B cell (primary cell): Measurements from ENCODE around the gene NACAD. TPM values are rescaled to one million over a fixed set of nuclear protein-coding genes. Genes with fewer than 3 reads are reported as not detected.

Source experiments
- ATAC-seq: fragments of 200-7000 bp; cut with Tn5 transposase; one replicate; pipeline ENCODE4 v1.10.0; 2021; ENCODE audit warnings: low read depth, mild to moderate bottlenecking, moderate number of reproducible peaks, moderate library complexity
- CTCF ChIA-PET: fragments of 350-600 bp; sonication (Branson Sonifier 250); formaldehyde crosslinking; loops from one replicate; lab custom pipeline; 2021; ENCODE audit warnings: antibody characterized with exemption, inconsistent platforms; lab: Charles Lee
- POLR2A ChIA-PET: fragments of 350-600 bp; sonication (Branson Sonifier 250); formaldehyde crosslinking; loops from one replicate; lab custom pipeline; 2021; ENCODE audit warnings: antibody characterized with exemption; lab: Charles Lee
- DNase-seq: peaks from one replicate; pipeline ENCODE4 v3.0.0; 2013
- H2AFZ ChIP-seq: 2 replicates; pipeline ENCODE4 v1.6.1; 2012; ENCODE audit warnings: mild to moderate bottlenecking, low read depth, low read length; ENCODE audit not compliant: insufficient read depth, poor library complexity, severe bottlenecking
- H3K27ac ChIP-seq, 2 donors: 1 replicate in 1 of 2; 2 replicates in 1 of 2; pipeline ENCODE4 v1.5.1; 2012 to 2013; ENCODE audit warnings: low read length in 2 of 2, mild to moderate bottlenecking in 2 of 2, moderate library complexity in 1 of 2
- H3K27me3 ChIP-seq, 4 experiments: fragments of 200-600 bp in 1 of 4; sonication (generic) in 1 of 4; replicated peaks in 1 of 4; 1 replicate in 2 of 4; 2 replicates in 2 of 4; pipeline versions ENCODE4 v1.6.1 to v1.7.0; 2013 to 2016; ENCODE audit warnings: low read length in 3 of 4, mild to moderate bottlenecking in 2 of 4, mixed read lengths in 1 of 4, moderate library complexity in 1 of 4; ENCODE audit not compliant: insufficient read depth in 4 of 4, control insufficient read depth in 3 of 4; ENCODE audit errors: control extremely low read depth in 1 of 4
- H3K36me3 ChIP-seq, 2 experiments: replicated peaks in 1 of 2; 1 replicate in 1 of 2; 2 replicates in 1 of 2; pipeline versions ENCODE4 v1.6.1 to v1.7.1; 2013; ENCODE audit warnings: low read length in 1 of 2; ENCODE audit not compliant: insufficient read depth in 2 of 2, control insufficient read depth in 1 of 2; ENCODE audit errors: control extremely low read depth in 1 of 2, extremely low read depth in 1 of 2
- H3K4me1 ChIP-seq, 2 donors: fragments of 200-600 bp in 1 of 2; sonication (generic) in 1 of 2; 1 replicate in 1 of 2; 2 replicates in 1 of 2; pipeline versions ENCODE4 v1.5.1 to v1.6.1; 2013 to 2017; ENCODE audit warnings: low read length in 2 of 2; ENCODE audit not compliant: control insufficient read depth in 2 of 2, insufficient read depth in 2 of 2
- H3K4me2 ChIP-seq: replicated peaks from 2 replicates; pipeline ENCODE3; 2012; ENCODE audit warnings: mild to moderate bottlenecking, low read depth, low read length; ENCODE audit not compliant: poor library complexity, severe bottlenecking
- H3K4me3 ChIP-seq, 5 experiments: fragments of 200-600 bp in 1 of 5; sonication (generic) in 1 of 5; 1 replicate in 3 of 5; 2 replicates in 2 of 5; pipeline versions ENCODE4 v1.5.1 to v1.7.0; 2011 to 2016; ENCODE audit warnings: low read length in 4 of 5, mild to moderate bottlenecking in 4 of 5, low read depth in 2 of 5, control low read depth in 1 of 5, moderate library complexity in 1 of 5; ENCODE audit not compliant: insufficient read depth in 1 of 5; ENCODE audit errors: control extremely low read depth in 1 of 5, extremely low read depth in 1 of 5
- H3K79me2 ChIP-seq: fragments of 200-600 bp; sonication (generic); one replicate; pipeline ENCODE4 v1.6.0; 2016; ENCODE audit warnings: low read length; ENCODE audit not compliant: control insufficient read depth, insufficient read depth
- H3K9ac ChIP-seq: fragments of 200-600 bp; sonication (generic); 2 replicates; pipeline ENCODE4 v1.6.1; 2017; ENCODE audit warnings: mild to moderate bottlenecking, low read length, moderate library complexity
- H3K9me3 ChIP-seq, 3 donors: one replicate each; pipeline versions ENCODE4 v1.6.1 to v1.7.1; 2013; ENCODE audit warnings: low read length in 2 of 3; ENCODE audit not compliant: control insufficient read depth in 2 of 3, insufficient read depth in 1 of 3; ENCODE audit errors: control extremely low read depth in 1 of 3
- H4K20me1 ChIP-seq: 2 replicates; pipeline ENCODE4 v1.6.0; 2012; ENCODE audit warnings: mild to moderate bottlenecking, low read length; ENCODE audit not compliant: insufficient read depth, control insufficient read depth, poor library complexity, severe bottlenecking
- H3K27ac Mint-ChIP-seq: one replicate; pipeline ENCODE4 v1.8.0; 2021; ENCODE audit warnings: mixed read lengths
- H3K27me3 Mint-ChIP-seq: one replicate; pipeline ENCODE4 v1.8.0; 2021; ENCODE audit warnings: mixed read lengths
- H3K4me1 Mint-ChIP-seq: one replicate; pipeline ENCODE4 v1.8.0; 2021; ENCODE audit warnings: mixed read lengths
- H3K4me3 Mint-ChIP-seq: one replicate; pipeline ENCODE4 v1.8.0; 2021; ENCODE audit warnings: mixed read lengths
- H3K9me3 Mint-ChIP-seq: one replicate; pipeline ENCODE4 v1.8.0; 2022; ENCODE audit warnings: mixed read lengths; ENCODE audit not compliant: insufficient read depth
- CTCF ChIP-seq: fragments of 200-600 bp; IDR thresholded peaks from one replicate; pipeline ENCODE4 v1.8.0; 2022; ENCODE audit warnings: antibody characterized with exemption, mild to moderate bottlenecking
- EZH2 ChIP-seq: IDR thresholded peaks from 2 replicates; pipeline ENCODE4 v1.6.1; 2012; ENCODE audit warnings: borderline replicate concordance, low read depth, mild to moderate bottlenecking, moderate library complexity, low read length; ENCODE audit not compliant: insufficient read depth, poor library complexity, severe bottlenecking
- WGBS: methylation state at CpG from one replicate; pipeline ENCODE4 v1.1.5; 2013; ENCODE audit warnings: missing lambda C conversion rate; ENCODE audit not compliant: insufficient coverage; 5-methylcytosine and 5-hydroxymethylcytosine counted together
- intact Hi-C: fragments of 100-400 bp; cut with micrococcal nuclease; formaldehyde crosslinking; loops from one replicate; pipeline ENCODE4 v1.10.0; 2022
- polyA plus RNA-seq: library from polyadenylated mRNA; depleted of rRNA; stranded (reverse); fragments of >200 nt; gene quantifications from 2 replicates; pipeline ENCODE4 v1.2.3, GENCODE V29; 2012
- total RNA-seq, 2 donors: library from RNA; stranded (reverse); fragments of 120-200 nt in 1 of 2; gene quantifications; 1 replicate in 1 of 2; 2 replicates in 1 of 2; pipeline versions ENCODE4 v1.2.3 to v1.2.4, GENCODE V29; 2013 to 2022

NACAD gene
- total and polyA plus RNA-seq, 2 donors (not counting 1 experiment from before 2014, with no cell fraction given): 0.04 to 0.49 TPM

- Histone ChIP-seq H3K4me2 (no peak overlapping the region), H3K27me3 (peaks cover 0 to 18% (median 4%) of the 10 kb centered on the region in 4 experiments), H3K4me1 (peaks cover 9 to 11% of the 10 kb centered on the region in 2 donors), H3K9ac (no peak overlapping the region), H2AFZ (no peak overlapping the region), H3K4me3 (no peak overlapping the region), H3K27ac (no peak overlapping the region), H4K20me1 (no peaks in the 10 kb centered on the region), H3K36me3 (no peaks in the 10 kb centered on the region), H3K9me3 (peaks cover 0 to 3% (median 0%) of the 10 kb centered on the region in 3 donors), H3K79me2 (no peaks in the 10 kb centered on the region)
- DNase-seq (no peak), ATAC-seq (no peak)
- no peaks in the 10 kb centered on the region for H3K9me3 Mint-ChIP-seq
- H3K4me1 Mint-ChIP-seq: peaks cover 8% of the 10 kb centered on the region
- WGBS: 82% methylated on average over 5 of the region's 5 CpGs
- intact Hi-C loops: no loop called here
- CTCF ChIA-PET: no interaction called here
- POLR2A ChIA-PET: no interaction called here
- TF ChIP-seq EZH2: no peak
- TF ChIP-seq CTCF: no peak
- peaks cover 2% of the 10 kb centered on the region for H3K27me3 Mint-ChIP-seq
- H3K27ac Mint-ChIP-seq: no peak overlapping the region
- no peak overlapping the region for H3K4me3 Mint-ChIP-seq
Observed at GRCh38 chr7:45084336-45084735, 4.4 kb downstream of the NACAD start.

- no peaks in the 10 kb centered on the region for H3K9me3 Mint-ChIP-seq
- intact Hi-C loops: no loop called here
- TF ChIP-seq CTCF: no peak
- no peak for TF ChIP-seq EZH2
- DNase-seq: no peak
- Histone ChIP-seq H3K4me2 (no peak overlapping the region), H3K27me3 (peaks cover 0 to 6% (median under 1%) of the 10 kb centered on the region in 4 experiments), H3K27ac (no peak overlapping the region), H2AFZ (no peak overlapping the region), H3K4me3 (no peak overlapping the region), H3K9ac (no peak overlapping the region), H3K79me2 (no peaks in the 10 kb centered on the region), H3K9me3 (no peaks in the 10 kb centered on the region), H3K4me1 (no peaks in the 10 kb centered on the region), H3K36me3 (no peaks in the 10 kb centered on the region), H4K20me1 (peaks cover 6% of the 10 kb centered on the region)
- CTCF ChIA-PET: no interaction called here
- no peaks in the 10 kb centered on the region for H3K27me3 Mint-ChIP-seq
- H3K4me3 Mint-ChIP-seq: no peak overlapping the region
- POLR2A ChIA-PET: no interaction called here
- ATAC-seq: no peak
- H3K4me1 Mint-ChIP-seq: peaks cover under 1% of the 10 kb centered on the region
- H3K27ac Mint-ChIP-seq: no peak overlapping the region
- 81% methylated on average over 10 of the region's 10 CpGs for WGBS
Observed at GRCh38 chr7:45082831-45083331, 5.9 kb downstream of the NACAD start.
